MV-4-11 (cell line): ENCODE data around the gene SLC2A10.

Experiments
- DNase-seq: peaks from one replicate; lab custom pipeline; 2025; lab: John Stamatoyannopoulos, UW

The SLC2A10 gene

GRCh38 chr20:46682063-46682821 lies 27.2 kb upstream of the SLC2A10 start:
- no peak for DNase-seq

- DNase-seq: no peak
Observed at GRCh38 chr20:46683011-46683667, 26.3 kb upstream of the SLC2A10 start.

GRCh38 chr20:46683668-46683938 lies 25.8 kb upstream of the SLC2A10 start:
- DNase-seq: peak; percentile 59

- DNase-seq: no peak
Observed at GRCh38 chr20:46683939-46684750, 25.3 kb upstream of the SLC2A10 start.

- DNase-seq: peak; percentile 36
Observed at GRCh38 chr20:46688151-46689081, 21.0 kb upstream of the SLC2A10 start.

- DNase-seq: peak; percentile 100
Observed at GRCh38 chr20:46689082-46689753, 20.2 kb upstream of the SLC2A10 start, which contains the start of gene TP53RK. TSS of gene TP53RK (minus strand) at chr20:46689444. CDS start at chr20:46689414, 30 bp downstream.

- DNase-seq: no peak
Observed at GRCh38 chr20:46689754-46690085, 19.7 kb upstream of the SLC2A10 start.

GRCh38 chr20:46690219-46691106 lies 19.0 kb upstream of the SLC2A10 start:
- peak; percentile 5 for DNase-seq

GRCh38 chr20:46691196-46691595 lies 18.3 kb upstream of the SLC2A10 start:
- no peak for DNase-seq

GRCh38 chr20:46694484-46694883 lies 15.0 kb upstream of the SLC2A10 start:
- DNase-seq: peak; percentile 94

GRCh38 chr20:46695892-46696291 lies 13.6 kb upstream of the SLC2A10 start:
- DNase-seq: peak; percentile 83

- no peak for DNase-seq
Observed at GRCh38 chr20:46696791-46697279, 12.6 kb upstream of the SLC2A10 start.

- DNase-seq: no peak
Observed at GRCh38 chr20:46698788-46699187, 10.7 kb upstream of the SLC2A10 start.

- peak; percentile 48 for DNase-seq
Observed at GRCh38 chr20:46699651-46700359, 9.6 kb upstream of the SLC2A10 start.

GRCh38 chr20:46700481-46700880 lies 9.0 kb upstream of the SLC2A10 start:
- no peak for DNase-seq

- DNase-seq: no peak
Observed at GRCh38 chr20:46701057-46701456, 8.4 kb upstream of the SLC2A10 start.

GRCh38 chr20:46701556-46701955 lies 7.9 kb upstream of the SLC2A10 start:
- DNase-seq: no peak

- no peak for DNase-seq
Observed at GRCh38 chr20:46701986-46702385, 7.5 kb upstream of the SLC2A10 start.

GRCh38 chr20:46702447-46703203 lies 6.8 kb upstream of the SLC2A10 start:
- DNase-seq: no peak
